ENCODE results near the gene NEAT1. TPM values are rescaled to one million over a fixed set of nuclear protein-coding genes. Genes with fewer than 3 reads are reported as not detected.

The NEAT1 gene
- total and polyA plus RNA-seq, 2 of the 8 experiments (the other 6 are each of a cell fraction or from before 2014, with no cell fraction given), result 2.4 to 10.7 TPM

GRCh38 chr11:65435411-65435931 is 12.9 kb downstream of the NEAT1 start:
- H2BK15ac ChIP-seq (ENCODE audit: low read length), result no peak overlapping the region
- H3K4me2 ChIP-seq (ENCODE audit: insufficient read depth in 1 of 2, low read depth in 2 of 2, low read length in 2 of 2), result no peak overlapping the region
- 88% methylated on average over 9 of the region's 9 CpGs; no CpG with 5 or more reads in 1 of the 2 experiments for WGBS, 2 experiments (ENCODE audit: extremely low coverage in 1 of 2, insufficient coverage in 1 of 2, insufficient read length in 1 of 2, insufficient replicate concordance in 2 of 2, low coverage in 1 of 2, low lambda C conversion rate in 2 of 2, missing lambda C conversion rate in 1 of 2)
- H2AK5ac ChIP-seq (ENCODE audit: low read depth, low read length), result no peak overlapping the region
- H4K5ac ChIP-seq (ENCODE audit: insufficient read length, low read depth, low read length), result no peak overlapping the region
- no peaks in the 10 kb centered on the region for H3K27me3 ChIP-seq (replicated peaks in 1 of 4; ENCODE audit: control insufficient read depth in 3 of 4, extremely low read depth in 1 of 4, insufficient read depth in 3 of 4, low read length in 3 of 4)
- H2BK120ac ChIP-seq (replicated peaks; ENCODE audit: low read depth, low read length), result no peak overlapping the region
- peaks cover 0 to 10% of the 10 kb centered on the region in 2 experiments for H4K20me1 ChIP-seq (replicated peaks in 1 of 2; ENCODE audit: control insufficient read depth in 1 of 2, insufficient read depth in 2 of 2, low read length in 2 of 2)
- no peak overlapping the region for H4K8ac ChIP-seq (ENCODE audit: extremely low read depth, insufficient read depth, low read length)
- H3K18ac ChIP-seq (ENCODE audit: extremely low read depth, low read length), result no peak overlapping the region
- CTCF ChIA-PET (ENCODE audit: partially characterized antibody), result interaction anchor here (0.8 to 2.9 kb wide), 3 partner anchors 19 to 75 kb away, joined by 5 to 11 read pairs (median 5); no protein-coding TSS in a partner anchor
- no peaks in the 10 kb centered on the region for H3K23me2 ChIP-seq (ENCODE audit: low read depth, low read length)
- H2BK12ac ChIP-seq (ENCODE audit: low read depth, low read length), result no peak overlapping the region
- no peaks in the 10 kb centered on the region for H3K9me3 ChIP-seq (ENCODE audit: insufficient read depth in 2 of 2, low read depth in 1 of 2, low read length in 1 of 2)
- H3K79me1 ChIP-seq (ENCODE audit: low read depth, low read length), result no peaks in the 10 kb centered on the region; the same call in 1 of the 2 replicates
- H3K4ac ChIP-seq (replicated peaks; ENCODE audit: insufficient read length, low read depth, low read length), result no peak overlapping the region
- H3K27ac ChIP-seq (ENCODE audit: low read depth, low read length), result no peak overlapping the region
- H3K23ac ChIP-seq (ENCODE audit: insufficient read length), result no peak overlapping the region
- DNase-seq (ENCODE audit: low read depth in 1 of 2, low spot score in 2 of 2) (peak in 1 of 2 experiments; percentile 19), FAIRE-seq (no peak)
- H3K14ac ChIP-seq (ENCODE audit: insufficient read length), result no peak overlapping the region
- no peaks in the 10 kb centered on the region for H3K36me3 ChIP-seq (ENCODE audit: control insufficient read depth in 2 of 4, insufficient read depth in 4 of 4, low read length in 3 of 4)
- no peak overlapping the region for H2BK20ac ChIP-seq (ENCODE audit: low read length)
- no peak overlapping the region for H3K4me3 ChIP-seq (ENCODE audit: extremely low read depth in 1 of 4, insufficient read depth in 2 of 4, low read depth in 3 of 4, low read length in 4 of 4)
- no peaks in the 10 kb centered on the region for H3K4me1 ChIP-seq (replicated peaks in 1 of 4; ENCODE audit: control insufficient read depth in 3 of 4, insufficient read depth in 4 of 4, low read length in 3 of 4)
- H2AFZ ChIP-seq (ENCODE audit: low read length), result no peak overlapping the region
- POLR2A ChIA-PET (ENCODE audit: partially characterized antibody), result interaction anchor here (0.7 to 2.8 kb wide), 5 partner anchors 10 to 79 kb away, joined by 3 to 9 read pairs (median 3); partner anchors contain the start of gene NEAT1
- H3K9ac ChIP-seq (replicated peaks in 1 of 4; ENCODE audit: extremely low read depth in 1 of 4, low read depth in 3 of 4, low read length in 3 of 4), result no peak overlapping the region
- H4K91ac ChIP-seq (replicated peaks; ENCODE audit: insufficient read length, low read length), result no peak overlapping the region
- H3K79me2 ChIP-seq (ENCODE audit: control insufficient read depth in 1 of 2, insufficient read depth in 2 of 2, low read length in 2 of 2), result no peaks in the 10 kb centered on the region
- no peak overlapping the region for H3K56ac ChIP-seq (replicated peaks; ENCODE audit: insufficient read length, low read depth, low read length)
- H2BK5ac ChIP-seq (ENCODE audit: low read depth, low read length), result no peak overlapping the region
- no peak for TF ChIP-seq RFX5 (IDR thresholded peaks at IDR 0.05; ENCODE audit: borderline replicate concordance, low read depth, low read length)
- no peak for TF ChIP-seq KDM5A (IDR thresholded peaks at IDR 0.05; ENCODE audit: low read length)
- no peak for TF ChIP-seq TBP (IDR thresholded peaks at IDR 0.05; ENCODE audit: low read depth, low read length)
- TF ChIP-seq RAD21 (IDR thresholded peaks at IDR 0.05 in 1 of 2, conservative IDR thresholded peaks at IDR 0.05 in 1 of 2; ENCODE audit: low read depth in 2 of 2, low read length in 2 of 2), result no peak
- no peak for TF ChIP-seq SIRT6 (IDR thresholded peaks at IDR 0.05; ENCODE audit: low read length)
- TF ChIP-seq SAP30 (IDR thresholded peaks at IDR 0.05; ENCODE audit: insufficient read depth, insufficient replicate concordance, low read length), result no peak
- TF ChIP-seq POLR2A (IDR thresholded peaks at IDR 0.05; ENCODE audit: control extremely low read depth in 1 of 2, low read depth in 2 of 2, low read length in 2 of 2), result no peak
- no peak for TF ChIP-seq USF2 (IDR thresholded peaks at IDR 0.05; ENCODE audit: low read length)
- TF ChIP-seq TAF1 (IDR thresholded peaks at IDR 0.05; ENCODE audit: low read depth, low read length), result no peak
- no peak for TF ChIP-seq BACH1 (IDR thresholded peaks at IDR 0.05; ENCODE audit: low read length)
- no peak for TF ChIP-seq EZH2 (IDR thresholded peaks at IDR 0.05; ENCODE audit: low read depth, low read length, severe bottlenecking)
- no peak for TF ChIP-seq JUND (IDR thresholded peaks at IDR 0.05; ENCODE audit: low read length)
- TF ChIP-seq POU5F1 (IDR thresholded peaks at IDR 0.05; ENCODE audit: low read depth, low read length), result no peak

Data from H1 (cell line).